Activated T-helper 9 cell treated with anti-CD3 and anti-CD28 coated beads, Interleukin-2, amount 50 U/mL, for 16 hours (primary cell): ENCODE results near the gene ASB8.
"Not testable (repeated sequence)": the region's sequence is repeated elsewhere in the genome, so short reads cannot be mapped to it uniquely, and the experiment has no call there.

Source experiments
- DNase-seq: peaks from one replicate; pipeline ENCODE4 v3.0.0-alpha.2; 2020; ENCODE audit warnings: low read depth

Gene ASB8

GRCh38 chr12:48142818-48143674, 14.3 kb downstream of the ASB8 start:
- DNase-seq, result no peak

GRCh38 chr12:48135027-48135426, 22.3 kb downstream of the ASB8 start:
- no peak for DNase-seq

DNA sequence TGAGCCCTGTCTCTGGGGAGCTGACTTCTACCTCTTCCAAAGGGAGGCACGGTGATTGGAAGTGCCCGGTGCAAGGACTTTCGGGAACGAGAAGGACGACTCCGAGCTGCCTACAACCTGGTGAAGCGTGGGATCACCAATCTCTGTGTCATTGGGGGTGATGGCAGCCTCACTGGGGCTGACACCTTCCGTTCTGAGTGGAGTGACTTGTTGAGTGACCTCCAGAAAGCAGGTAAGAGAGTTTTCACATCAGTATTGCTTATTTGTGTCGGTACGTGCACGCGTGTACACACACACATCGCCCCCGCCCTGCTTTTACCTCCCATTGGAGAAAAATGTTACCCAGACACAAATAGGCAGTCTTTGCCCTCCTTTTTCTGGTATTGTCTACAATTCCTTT, 24.5 kb downstream of the ASB8 start:
- no peak for DNase-seq

- no peak for DNase-seq
Measured at GRCh38 chr12:48131517-48131916, 25.8 kb downstream of the ASB8 start.

DNA sequence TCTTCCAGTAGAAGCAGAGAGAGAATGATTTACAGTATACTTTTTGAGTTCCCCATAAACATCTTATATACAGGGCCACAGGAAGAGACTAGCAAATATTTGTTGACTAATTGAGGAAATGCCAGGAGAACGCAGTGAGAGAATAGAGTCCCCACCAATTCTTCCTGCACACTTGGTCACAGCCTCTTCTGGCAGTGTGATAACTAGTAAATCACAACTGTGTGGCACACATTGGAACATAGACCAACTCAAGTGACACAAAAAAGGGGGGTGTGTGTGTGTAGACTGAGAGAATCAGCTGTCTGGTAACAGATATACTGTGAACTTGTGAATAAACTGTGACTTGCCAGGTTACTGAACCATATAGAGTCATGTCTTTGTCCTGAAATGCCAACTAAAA, 27.9 kb downstream of the ASB8 start:
- no peak for DNase-seq

GRCh38 chr12:48128800-48129199, 28.5 kb downstream of the ASB8 start:
- no peak for DNase-seq

DNA sequence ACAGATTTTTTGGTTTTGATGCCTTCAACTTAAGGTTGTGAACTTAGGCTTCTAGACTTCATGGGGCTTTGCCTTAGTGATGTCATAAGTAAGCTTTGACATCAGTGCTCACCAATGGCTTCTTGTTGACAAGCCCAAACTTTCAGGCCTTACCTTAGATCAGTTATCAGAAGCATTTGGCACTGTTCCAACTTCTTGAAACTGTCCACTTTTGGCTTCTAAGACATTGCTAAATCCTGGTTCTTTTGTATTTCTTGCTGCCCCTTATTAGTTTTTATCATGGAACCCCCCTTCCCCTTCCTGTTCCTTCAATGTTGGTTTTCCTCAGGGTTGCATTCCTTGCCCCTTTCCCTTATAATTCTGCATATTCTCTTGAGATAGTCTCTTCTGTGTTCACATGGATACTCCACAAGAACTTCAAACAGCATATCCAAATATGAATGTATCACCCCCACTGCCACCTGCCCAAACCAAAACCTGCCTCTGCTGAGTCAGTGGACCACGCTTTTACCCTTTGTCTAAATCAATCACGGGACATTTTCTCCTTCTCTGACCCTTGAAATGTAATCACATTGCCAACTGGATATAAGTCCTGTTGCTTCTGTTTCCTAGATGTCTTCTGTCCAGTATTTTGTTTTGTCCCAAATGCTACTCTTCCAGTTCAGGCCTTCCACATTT, 30.2 kb downstream of the ASB8 start:
- DNase-seq, result no peak

- DNase-seq, result no peak
Measured at GRCh38 chr12:48125985-48126384, 31.3 kb downstream of the ASB8 start.

DNA sequence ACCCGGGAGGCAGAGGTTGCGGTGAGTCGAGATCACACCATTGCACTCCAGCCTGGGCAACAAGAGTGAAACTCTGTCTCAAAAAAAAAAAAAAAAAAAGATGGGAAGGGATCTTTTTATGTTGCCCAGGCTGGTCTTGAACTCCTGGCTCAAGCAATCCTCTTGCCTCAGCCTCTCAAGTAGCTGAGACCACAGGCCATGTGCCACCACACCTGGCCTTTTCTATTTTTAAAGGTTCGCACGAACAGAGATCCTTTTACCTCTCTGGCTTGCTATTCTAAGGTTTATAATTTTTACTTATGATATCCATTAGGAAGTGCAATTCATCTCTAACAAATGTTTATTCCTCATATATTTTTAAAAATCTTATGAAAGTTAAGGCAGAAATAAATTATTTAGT, 31.8 kb downstream of the ASB8 start:
- DNase-seq, result not testable (repeated sequence)

- DNase-seq, result no peak
Measured at GRCh38 chr12:48123169-48123568, 34.1 kb downstream of the ASB8 start.

DNA sequence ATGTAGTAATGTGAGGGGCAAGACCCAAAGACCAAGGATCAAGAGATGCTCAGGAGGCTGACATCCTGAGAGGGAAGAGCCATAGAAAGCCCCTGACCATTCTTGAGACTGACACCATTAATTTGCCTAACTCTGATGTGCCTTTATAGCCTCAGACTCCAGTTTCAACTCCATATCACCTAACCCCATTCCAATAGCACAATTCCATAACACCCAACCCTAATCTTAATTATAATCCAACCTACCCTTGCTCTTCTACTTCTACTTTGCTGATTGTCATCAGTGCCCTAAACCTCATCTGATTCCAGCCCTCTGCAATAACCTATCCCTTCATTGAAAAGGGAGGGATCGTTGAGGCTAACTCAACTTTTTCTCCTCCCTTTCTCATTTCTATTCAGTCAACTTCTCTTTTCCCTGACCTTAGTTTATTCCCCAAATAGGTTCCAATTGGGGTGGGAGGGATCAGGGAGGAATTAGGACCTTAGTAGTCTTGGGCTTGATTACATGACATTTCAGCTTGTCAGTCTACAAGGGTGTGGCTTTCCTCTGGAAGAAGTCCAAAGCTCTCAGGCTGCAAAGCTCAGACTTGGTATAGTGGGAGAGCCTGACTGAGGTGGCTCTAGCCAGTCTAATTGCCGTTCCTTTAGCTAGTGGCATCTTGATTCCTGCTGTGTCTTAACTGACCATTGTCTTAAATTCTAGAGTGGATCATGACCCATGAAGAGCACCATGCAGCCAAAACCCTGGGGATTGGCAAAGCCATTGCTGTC, 35.1 kb downstream of the ASB8 start:
- DNase-seq, result no peak

- DNase-seq, result no peak
Measured at GRCh38 chr12:48121522-48121921, 35.8 kb downstream of the ASB8 start.

- DNase-seq, result no peak
Measured at GRCh38 chr12:48119834-48120195, 37.5 kb downstream of the ASB8 start.

DNA sequence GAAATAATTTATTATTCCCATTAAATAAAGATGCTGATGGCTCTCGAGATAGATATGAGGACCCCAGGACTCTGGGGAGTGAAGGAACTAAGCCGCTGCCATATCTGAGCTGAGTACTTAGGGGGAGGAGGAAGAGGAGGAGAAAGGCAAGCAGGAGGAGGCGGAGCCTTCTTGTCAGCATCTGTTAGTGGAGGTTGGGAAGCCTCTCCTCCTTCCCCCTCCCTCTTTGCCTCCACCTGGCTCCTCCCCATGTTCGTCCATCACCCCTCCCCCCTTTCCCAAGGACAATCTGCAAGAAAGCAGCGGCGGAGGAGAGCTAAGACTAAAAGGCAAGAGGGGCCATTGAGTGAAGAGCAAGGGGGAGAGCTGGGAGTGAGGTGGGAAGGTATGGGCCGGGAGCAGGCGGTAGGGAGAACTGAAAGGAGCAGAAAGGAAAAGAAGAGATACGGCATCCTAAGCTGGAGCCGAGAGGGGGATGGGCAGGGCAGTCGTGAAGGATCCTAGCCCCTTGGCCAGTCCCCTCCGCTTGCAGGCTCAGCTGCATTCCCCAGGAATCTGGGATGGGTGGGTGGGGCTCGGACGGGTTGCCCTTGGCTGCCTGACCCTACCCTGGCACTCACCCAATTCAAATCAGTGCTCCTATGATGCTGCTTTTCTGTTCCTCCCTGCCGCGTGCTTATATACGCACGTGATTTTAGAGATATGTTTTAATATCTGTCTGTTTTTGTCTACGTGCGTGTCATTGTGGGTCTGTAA, 38.1 kb downstream of the ASB8 start, which contains the start of gene PFKM:
Gene PFKM (plus strand): TSS at position 287 of the 756 bp plus-strand sequence. CDS start 3,411 bp downstream, outside the sequence.
- peak; percentile 42 for DNase-seq

DNA sequence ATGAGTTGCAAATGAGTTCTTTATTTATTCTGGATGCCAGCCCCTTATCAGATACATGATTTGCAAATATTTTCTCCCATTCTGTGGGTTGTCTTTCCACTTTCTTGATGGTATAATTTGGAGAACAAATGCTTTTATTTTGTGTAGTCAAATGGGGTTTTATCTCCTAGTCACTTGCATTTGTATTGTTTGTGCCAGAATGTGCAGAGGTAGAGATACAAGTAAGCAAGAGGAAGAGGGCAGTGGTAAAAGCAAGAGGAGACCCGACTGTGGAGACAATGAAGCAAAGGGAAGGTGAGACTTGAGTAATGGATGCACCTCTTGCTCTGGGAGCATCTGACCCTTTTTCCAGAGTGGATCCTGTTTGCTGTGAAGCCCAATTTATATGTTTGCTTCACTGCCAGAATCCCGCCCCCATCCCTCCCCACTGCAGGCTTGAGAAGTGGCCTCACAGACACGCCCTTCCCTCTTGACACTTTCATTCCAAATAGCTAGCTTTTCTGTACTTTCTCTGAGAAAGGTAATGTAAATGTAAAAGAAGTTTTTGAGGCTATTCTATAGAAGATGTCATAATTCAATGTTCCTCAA, 38.9 kb downstream of the ASB8 start:
- no peak for DNase-seq

DNA sequence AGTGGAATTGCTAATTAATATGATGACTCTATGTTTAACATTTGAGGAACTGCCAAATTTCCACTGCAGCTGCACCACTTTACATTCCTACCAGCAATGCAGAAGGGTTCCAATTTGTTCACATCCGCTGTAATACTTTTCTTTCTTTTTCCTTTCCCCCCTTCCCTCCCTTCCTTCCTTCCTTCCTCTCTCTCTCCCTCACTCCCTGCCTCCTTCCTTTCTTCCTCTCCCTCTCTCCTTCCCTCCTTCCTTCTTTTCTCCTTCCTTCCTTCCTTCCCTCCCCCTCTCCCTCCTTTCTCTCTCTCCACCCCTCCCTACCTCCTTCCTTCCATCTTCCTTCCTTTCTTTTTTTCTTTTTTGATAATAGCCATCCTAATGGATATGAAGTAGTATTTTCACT, 41.4 kb downstream of the ASB8 start:
- no peak for DNase-seq

GRCh38 chr12:48111312-48111693, 46.0 kb downstream of the ASB8 start:
- DNase-seq, result not testable (repeated sequence)

DNA sequence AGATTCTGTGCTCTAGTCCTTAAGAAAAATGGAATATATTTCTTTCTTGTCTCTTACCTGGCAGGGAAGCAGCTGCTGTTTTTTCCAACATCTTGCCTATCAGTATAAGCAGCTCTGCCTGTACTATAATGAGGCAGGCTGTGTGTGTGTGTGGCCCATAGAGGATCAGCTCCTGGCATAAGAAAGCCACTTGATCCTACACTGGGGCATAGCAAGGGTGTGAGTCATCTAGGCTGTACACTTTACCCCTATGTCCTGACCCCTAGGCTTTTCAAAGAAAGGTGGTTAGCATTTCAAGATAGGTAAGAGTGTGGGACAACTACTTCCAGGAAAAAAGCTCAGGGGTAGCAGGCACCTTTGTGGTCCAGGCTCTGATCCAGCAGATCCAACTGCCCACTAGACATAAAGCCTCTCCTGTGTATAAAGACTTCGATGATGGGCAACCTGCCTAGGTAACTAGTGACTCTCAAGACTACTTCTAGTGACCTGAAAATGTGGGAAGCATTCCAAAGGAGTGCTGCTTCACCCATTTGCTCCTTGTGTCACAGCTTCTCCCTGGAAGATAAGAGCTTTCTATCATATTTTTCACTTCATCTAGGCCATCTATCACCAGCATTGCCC, 46.5 kb downstream of the ASB8 start:
- no peak for DNase-seq

GRCh38 chr12:48109424-48109823, 47.9 kb downstream of the ASB8 start:
- DNase-seq, result no peak

- no peak for DNase-seq
Measured at GRCh38 chr12:48106681-48107613, 50.4 kb downstream of the ASB8 start.
